Fibroblast of the aortic adventitia (primary cell): Measurements from ENCODE around the gene ALPL. TPM values are rescaled to one million over a fixed set of nuclear protein-coding genes. Genes with fewer than 3 reads are reported as not detected.
"Not testable (repeated sequence)": the region's sequence is repeated elsewhere in the genome, so short reads cannot be mapped to it uniquely, and the experiment has no call there.

Experiments
- DNase-seq: peaks from one replicate; pipeline ENCODE4 v3.0.0-alpha.2; 2010; ENCODE audit warnings: low read depth
- H3K4me3 ChIP-seq: 2 replicates; pipeline ENCODE4 v1.5.1; 2011; ENCODE audit warnings: low read depth, mild to moderate bottlenecking, control low read depth, low read length, moderate library complexity
- CTCF ChIP-seq: IDR thresholded peaks from 2 replicates; pipeline ENCODE4 v1.5.1; 2011; ENCODE audit warnings: mild to moderate bottlenecking, low read length, control low read depth, inconsistent platforms; ENCODE audit not compliant: insufficient read depth
- total RNA-seq: library from RNA; depleted of rRNA; stranded (reverse); fragments of >200 nt; gene quantifications from 2 replicates; pipeline ENCODE4 v1.2.3, GENCODE V29; 2012; ENCODE audit warnings: low replicate concordance

ALPL gene
- total RNA-seq, 1 donor, result 1.1 TPM

DNA sequence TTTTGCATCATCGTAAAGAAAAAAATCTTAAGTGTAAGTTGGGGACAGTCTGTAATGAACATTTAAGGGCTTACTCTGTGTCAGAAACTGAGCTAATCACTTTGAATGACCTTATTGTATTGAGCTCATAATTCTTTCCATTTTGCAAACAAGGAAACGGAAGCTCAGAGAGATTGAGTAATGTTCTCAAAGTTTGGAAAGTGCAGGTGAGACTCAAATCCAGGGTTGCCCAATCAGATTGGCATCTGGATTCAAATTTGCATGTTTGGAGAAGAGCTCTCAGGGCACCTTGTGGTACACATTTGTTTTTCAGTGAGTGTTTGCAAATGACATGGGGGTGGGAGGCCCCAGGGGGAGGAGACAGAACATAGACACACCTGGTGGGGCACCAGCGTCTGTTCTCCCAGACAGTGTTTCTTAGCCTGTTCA, 8.0 kb downstream of the ALPL start:
- H3K4me3 ChIP-seq, result no peak overlapping the region
- no peak for DNase-seq
- TF ChIP-seq CTCF, result no peak

GRCh38 chr1:21517660-21518480, 8.6 kb downstream of the ALPL start:
- DNase-seq, result no peak
- no peak for TF ChIP-seq CTCF
- no peak overlapping the region for H3K4me3 ChIP-seq

- no peak overlapping the region for H3K4me3 ChIP-seq
- DNase-seq, result no peak
- no peak for TF ChIP-seq CTCF
Measured at GRCh38 chr1:21518774-21519455, 9.7 kb downstream of the ALPL start.

DNA sequence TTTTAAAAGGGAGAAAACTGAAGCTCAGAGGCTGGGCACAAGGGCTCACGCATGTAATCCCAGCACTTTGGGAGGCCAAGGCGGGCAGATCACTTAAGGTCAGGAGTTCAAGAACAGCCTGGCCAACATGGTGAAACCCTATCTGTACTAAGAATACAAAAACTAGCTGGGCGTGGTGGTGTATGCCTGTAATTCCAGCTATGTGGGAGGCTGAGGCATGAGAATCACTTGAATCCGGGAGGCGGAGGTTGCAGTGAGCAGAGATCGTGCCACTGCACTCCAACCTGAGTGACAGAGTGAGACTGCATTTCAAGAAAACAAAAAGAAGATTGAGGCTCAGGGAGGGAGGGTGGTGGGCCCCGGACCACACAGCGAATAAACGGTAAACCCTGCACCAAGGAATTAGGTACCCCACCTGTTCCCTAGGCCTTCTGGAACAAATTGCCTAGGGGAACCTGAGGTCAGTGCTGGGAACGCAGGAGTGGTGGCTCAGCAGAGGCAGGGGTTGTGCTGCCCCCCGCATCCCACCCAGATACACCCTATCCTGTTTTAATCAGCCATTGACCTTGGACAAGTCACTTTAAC, 10.4 kb downstream of the ALPL start:
- not testable (repeated sequence) for H3K4me3 ChIP-seq, DNase-seq

DNA sequence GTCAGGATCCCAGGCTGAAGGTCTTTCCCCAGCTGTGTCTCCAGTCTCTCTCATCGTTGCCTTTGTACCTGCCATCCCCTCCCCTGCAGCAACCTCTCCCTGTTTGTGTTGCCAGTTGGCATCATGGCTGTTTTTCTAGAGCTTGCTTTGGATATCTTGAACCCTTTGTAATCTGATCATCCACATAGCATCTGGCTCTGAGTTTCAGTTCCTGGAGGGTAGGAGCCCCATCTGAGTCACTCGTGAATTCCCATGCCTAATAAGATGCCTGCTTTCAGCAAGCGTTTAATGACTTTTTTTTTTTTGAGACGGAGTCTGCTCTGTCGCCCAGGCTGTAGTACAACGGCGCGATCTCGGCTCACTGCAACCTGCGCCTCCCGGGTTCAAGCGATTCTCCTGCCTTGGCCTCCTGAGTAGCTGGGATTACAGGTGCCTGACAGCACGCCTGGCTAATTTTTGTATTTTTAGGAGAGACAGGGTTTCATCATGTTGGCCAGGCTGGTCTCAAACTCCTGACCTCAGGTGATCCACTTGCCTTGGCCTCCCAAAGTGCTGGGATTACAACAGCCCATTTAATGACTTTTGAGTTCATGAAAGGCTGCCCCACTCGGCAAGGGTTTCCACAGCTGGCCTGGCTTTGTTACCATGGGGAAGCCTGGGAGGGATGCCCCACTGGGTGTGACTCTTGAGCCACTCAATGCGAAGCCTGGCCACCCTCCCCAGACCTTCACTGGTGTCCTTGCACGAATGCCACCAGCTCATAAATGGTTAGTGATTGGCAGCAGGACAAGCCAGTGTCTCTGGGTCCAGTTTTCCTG, 11.9 kb downstream of the ALPL start:
- H3K4me3 ChIP-seq, result no peak overlapping the region
- TF ChIP-seq CTCF, result no peak
- peak; percentile 44 for DNase-seq

- TF ChIP-seq CTCF, result no peak
- no peak for DNase-seq
- no peak overlapping the region for H3K4me3 ChIP-seq
Measured at GRCh38 chr1:21521717-21522060, 12.5 kb downstream of the ALPL start.
